Ovary (tissue), 3 donors: Measurements from ENCODE around the gene AOC2.
"Not testable (repeated sequence)": the region's sequence is repeated elsewhere in the genome, so short reads cannot be mapped to it uniquely, and the experiment has no call there.

ENCODE experiments used
- EP300 ChIP-seq: sonication (generic); formaldehyde crosslinking; IDR thresholded peaks from one replicate; pipeline ENCODE4 v1.6.1; 2017; ENCODE audit warnings: antibody characterized with exemption
- POLR2A ChIP-seq: fragments of 450-650 bp; IDR thresholded peaks from one replicate; pipeline ENCODE4 v1.6.1; 2017; ENCODE audit warnings: antibody characterized with exemption, mild to moderate bottlenecking, moderate library complexity
- TF ChIP-seq, protein P1 (sequence below), 3 donors: fragments of 450-650 bp in 2 of 3; fragments of 200-600 bp in 1 of 3; IDR thresholded peaks; one replicate each; pipeline versions ENCODE4 v1.5.1 to v1.8.0; 2016 to 2022; ENCODE audit warnings: antibody characterized with exemption in 3 of 3, mild to moderate bottlenecking in 1 of 3
- donor health status: DM: no; HTN: no; CAD: no.

DNA sequence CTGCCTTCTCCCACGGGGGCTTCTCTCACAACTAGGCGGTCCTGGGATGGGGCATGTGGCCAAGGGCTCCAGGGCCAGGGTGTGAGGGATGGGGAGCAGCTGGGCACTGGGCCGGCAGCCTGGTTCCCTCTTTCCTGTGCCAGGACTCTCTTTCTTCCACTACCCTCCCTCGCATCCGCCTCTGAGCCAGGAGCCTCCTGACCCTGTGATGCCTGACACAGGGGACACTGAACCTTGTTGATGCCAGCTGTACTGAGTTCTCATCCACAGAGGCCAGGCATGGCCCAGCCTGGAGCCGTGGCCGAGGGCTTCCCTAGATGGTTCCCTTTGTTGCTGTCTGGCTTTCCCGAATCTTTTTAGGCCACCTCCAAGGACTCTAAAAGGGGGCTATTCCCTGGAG is 12.1 kb downstream of the AOC2 start:
- TF ChIP-seq POLR2A, EP300: not testable (repeated sequence)
- TF ChIP-seq, protein P1, sequence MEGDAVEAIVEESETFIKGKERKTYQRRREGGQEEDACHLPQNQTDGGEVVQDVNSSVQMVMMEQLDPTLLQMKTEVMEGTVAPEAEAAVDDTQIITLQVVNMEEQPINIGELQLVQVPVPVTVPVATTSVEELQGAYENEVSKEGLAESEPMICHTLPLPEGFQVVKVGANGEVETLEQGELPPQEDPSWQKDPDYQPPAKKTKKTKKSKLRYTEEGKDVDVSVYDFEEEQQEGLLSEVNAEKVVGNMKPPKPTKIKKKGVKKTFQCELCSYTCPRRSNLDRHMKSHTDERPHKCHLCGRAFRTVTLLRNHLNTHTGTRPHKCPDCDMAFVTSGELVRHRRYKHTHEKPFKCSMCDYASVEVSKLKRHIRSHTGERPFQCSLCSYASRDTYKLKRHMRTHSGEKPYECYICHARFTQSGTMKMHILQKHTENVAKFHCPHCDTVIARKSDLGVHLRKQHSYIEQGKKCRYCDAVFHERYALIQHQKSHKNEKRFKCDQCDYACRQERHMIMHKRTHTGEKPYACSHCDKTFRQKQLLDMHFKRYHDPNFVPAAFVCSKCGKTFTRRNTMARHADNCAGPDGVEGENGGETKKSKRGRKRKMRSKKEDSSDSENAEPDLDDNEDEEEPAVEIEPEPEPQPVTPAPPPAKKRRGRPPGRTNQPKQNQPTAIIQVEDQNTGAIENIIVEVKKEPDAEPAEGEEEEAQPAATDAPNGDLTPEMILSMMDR (IDR thresholded peaks at IDR 0.05) = not testable (repeated sequence)
